ENCODE data around the gene GSTM4.
A peak's percentile ranks its signal among the peaks of the same experiment; 100 is the strongest.

Gene GSTM4

DNA sequence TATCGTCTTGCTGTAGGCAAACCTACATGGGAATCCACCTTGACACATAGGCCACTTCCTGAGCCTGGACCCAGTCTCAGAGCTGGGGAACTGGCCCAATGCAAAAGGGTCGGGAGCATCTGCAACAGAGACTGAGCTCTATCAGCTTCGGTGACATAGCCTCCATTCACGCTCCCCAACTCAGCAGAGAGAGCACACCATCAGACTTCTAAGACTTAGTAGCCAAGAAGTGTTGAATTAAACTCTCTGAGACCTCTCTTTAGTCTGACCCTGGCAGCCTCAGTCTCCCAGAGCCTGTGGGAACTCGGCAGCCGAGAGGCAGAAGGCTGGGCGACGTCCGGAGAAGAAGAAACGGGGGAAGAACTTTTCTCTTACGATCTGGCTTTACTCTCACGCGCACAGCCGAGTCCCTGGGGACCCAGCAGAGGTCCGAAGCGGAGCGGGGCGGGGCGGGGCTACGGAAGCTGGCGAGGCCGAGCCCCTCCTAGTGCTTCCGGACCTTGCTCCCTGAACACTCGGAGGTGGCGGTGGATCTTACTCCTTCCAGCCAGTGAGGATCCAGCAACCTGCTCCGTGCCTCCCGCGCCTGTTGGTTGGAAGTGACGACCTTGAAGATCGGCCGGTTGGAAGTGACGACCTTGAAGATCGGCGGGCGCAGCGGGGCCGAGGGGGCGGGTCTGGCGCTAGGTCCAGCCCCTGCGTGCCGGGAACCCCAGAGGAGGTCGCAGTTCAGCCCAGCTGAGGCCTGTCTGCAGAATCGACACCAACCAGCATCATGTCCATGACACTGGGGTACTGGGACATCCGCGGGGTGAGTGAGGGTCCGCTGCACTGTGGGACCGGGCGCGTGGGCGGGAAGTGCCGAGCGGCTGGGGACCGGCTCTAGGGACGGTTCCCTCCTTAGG, at the start of gene GSTM4:
Gene GSTM4 (plus strand): TSS at position 485 of the 905 bp plus-strand sequence. CDS start 291 bp downstream, at position 776.
- DNase-seq (ENCODE audit: low read depth in 2 of 3, low spot score in 2 of 3), result peak; percentile 42 to 53 (median 51)

DNA sequence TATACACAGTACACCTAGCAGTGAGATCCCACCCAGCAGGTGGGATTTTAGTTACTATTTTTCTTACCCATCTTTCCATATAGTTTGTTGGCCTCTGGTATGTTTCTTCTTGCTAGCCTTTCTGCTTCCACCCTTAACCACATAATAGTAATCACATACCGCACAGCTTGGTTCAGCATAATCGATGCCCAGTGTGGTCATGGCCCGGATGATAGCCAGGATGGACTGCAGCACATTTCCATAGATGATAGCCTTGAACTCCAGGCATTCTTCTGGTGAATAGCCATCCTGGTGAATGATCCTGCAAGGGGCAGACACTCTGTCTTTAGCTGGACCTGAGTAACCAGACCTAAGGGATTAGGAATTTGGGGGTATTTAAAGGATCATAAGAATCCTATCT, 46.0 kb upstream of the GSTM4 start:
- DNase-seq (ENCODE audit: low read depth in 2 of 3, low spot score in 2 of 3), result no peak

- DNase-seq (ENCODE audit: low read depth in 2 of 3, low spot score in 2 of 3), result no peak
Observed at GRCh38 chr1:109610609-109611307, 45.1 kb upstream of the GSTM4 start.

- DNase-seq (ENCODE audit: low read depth in 2 of 3, low spot score in 2 of 3), result no peak
Observed at GRCh38 chr1:109611308-109611990, 44.5 kb upstream of the GSTM4 start.

GRCh38 chr1:109613361-109614147, 42.3 kb upstream of the GSTM4 start:
- DNase-seq (ENCODE audit: low read depth in 2 of 3, low spot score in 2 of 3), result no peak

GRCh38 chr1:109615879-109616278, 40.0 kb upstream of the GSTM4 start:
- no peak for DNase-seq (ENCODE audit: low read depth in 2 of 3, low spot score in 2 of 3)

DNA sequence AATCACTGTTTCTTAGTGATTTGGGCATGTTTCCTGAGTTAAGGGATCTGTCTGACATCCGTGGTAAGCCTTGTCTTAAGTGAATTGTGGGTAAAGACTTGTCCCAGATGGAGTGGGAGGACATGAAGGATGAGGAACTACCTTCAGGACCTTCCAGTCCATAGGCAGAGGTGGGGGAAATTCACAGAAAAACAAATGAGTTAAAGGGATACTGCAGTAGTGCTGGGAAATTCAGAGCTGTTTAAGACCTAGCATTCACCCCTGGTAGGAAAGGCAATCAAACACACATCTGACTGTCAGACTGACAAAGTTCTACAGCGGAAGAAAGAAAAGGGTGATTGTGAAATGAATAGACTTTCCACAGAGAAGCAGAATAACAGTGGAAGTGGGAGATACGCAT, 39.5 kb upstream of the GSTM4 start:
- no peak for DNase-seq (ENCODE audit: low read depth in 2 of 3, low spot score in 2 of 3)

DNA sequence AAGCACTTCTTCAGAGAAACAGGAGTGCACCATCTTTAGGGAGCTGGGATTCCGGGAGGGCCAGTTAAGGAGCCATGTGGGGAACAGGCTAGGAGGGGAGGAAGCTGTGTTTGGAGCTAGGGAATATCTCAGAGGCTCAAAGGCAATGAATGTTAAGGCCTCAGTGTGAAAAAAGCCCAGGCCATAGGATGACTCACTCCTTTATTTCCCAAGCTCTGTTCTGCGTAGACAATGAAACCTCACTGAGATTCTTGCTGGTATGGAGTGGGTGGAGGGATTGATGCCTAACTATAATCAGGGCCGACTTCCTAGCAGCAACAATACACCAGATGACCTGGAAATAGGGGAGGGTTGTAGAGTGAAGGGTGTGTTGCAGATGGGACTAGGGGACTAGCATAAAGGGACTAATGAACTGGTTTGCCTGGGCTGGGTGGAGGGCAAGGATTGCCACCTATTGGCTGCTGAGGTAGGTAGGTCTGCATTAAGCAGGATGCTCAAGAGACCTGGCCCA, 38.6 kb upstream of the GSTM4 start:
- DNase-seq (ENCODE audit: low read depth in 2 of 3, low spot score in 2 of 3), result no peak

- DNase-seq (ENCODE audit: low read depth in 2 of 3, low spot score in 2 of 3), result no peak
Observed at GRCh38 chr1:109618661-109619575, 37.0 kb upstream of the GSTM4 start.

GRCh38 chr1:109619576-109620400, 36.1 kb upstream of the GSTM4 start, which contains the start of the genes AMPD2 and GNAT2:
AMPD2 (plus strand) TSS chr1:109619837; CDS start chr1:109621176, 1,339 bp downstream.
GNAT2 (minus strand) TSS chr1:109619616; CDS start chr1:109612870, 6,746 bp downstream.
- peak; percentile 63 to 76 (median 67) for DNase-seq (ENCODE audit: low read depth in 2 of 3, low spot score in 2 of 3)

GRCh38 chr1:109620401-109620791, 35.5 kb upstream of the GSTM4 start:
- DNase-seq (ENCODE audit: low read depth in 2 of 3, low spot score in 2 of 3), result no peak

GRCh38 chr1:109620841-109621286, 35.0 kb upstream of the GSTM4 start:
- DNase-seq (ENCODE audit: low read depth in 2 of 3, low spot score in 2 of 3), result peak; percentile 88 to 92 (median 89)

DNA sequence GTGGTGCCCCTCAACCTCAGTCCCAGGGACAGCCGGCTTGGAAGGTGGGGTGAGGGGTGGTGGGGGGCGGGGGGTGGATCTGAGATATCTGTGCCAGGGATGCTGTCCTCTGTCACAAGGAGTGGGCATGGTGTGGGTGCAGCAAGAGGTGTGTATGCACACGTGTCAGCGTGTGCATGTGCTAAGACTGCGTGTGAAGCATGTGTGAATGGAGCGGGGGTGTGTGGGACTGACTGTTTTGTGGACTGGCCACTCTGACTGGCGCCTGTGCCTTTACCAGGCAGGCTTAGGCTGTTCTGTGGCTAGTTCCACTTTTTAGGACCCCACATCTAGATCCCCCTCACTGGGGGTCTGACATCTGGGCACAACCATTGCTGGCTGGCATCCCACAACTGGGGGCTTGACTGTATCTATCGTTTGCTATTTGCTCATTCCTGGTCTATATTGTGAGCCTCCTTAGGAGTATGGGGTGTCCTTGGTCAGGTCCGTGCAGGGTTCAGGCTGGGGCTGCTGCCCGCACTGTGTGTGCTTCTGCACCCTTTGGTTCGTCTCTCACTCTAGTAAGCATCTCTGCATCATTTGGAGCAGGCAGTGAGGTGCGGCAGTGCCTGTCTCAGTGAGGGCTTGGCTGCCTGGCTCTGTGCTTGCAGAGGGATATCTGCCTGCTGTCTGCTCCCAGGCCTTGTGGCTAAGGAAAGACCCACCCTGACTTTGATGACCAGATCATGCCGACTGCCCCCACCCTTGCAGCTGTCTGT, 34.3 kb upstream of the GSTM4 start:
- DNase-seq (ENCODE audit: low read depth in 2 of 3, low spot score in 2 of 3), result no peak

DNA sequence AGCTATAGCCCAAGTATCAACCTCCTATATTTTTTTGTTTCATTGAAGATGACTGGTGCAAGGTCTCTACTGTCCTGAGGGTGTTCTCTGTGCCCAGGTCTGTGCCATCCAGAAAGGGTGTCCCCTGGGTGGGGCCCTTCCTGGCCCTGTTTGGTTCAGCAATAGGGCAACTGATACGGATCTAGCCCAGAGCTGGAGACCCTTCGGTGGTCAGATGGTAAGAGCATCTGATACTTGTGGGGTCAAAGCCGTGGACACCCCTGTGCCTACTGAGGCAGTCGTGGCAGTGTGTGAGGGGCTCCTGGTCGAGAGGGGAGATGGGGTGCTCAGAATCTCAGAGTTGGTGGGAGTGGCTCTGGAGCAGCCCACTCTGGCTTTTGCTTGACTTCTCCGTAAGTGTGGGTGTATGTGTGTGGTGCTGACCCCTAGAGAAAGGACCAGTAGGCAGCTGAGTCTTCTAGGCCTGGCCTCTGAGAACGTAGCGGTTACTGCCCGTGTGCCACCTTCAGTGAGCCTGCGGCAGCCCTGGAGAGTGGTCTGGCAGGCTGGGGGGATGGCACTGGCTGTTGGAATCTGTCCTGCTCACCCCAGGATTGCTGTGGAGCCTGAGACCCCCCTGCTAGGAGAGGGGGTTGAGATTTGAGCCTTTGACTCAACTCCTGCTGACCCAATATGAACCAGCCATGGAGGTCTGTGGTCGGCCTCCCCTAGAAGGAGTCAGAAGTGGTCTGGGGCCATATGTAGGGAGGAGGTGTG, 33.6 kb upstream of the GSTM4 start:
- DNase-seq (ENCODE audit: low read depth in 2 of 3, low spot score in 2 of 3), result no peak

DNA sequence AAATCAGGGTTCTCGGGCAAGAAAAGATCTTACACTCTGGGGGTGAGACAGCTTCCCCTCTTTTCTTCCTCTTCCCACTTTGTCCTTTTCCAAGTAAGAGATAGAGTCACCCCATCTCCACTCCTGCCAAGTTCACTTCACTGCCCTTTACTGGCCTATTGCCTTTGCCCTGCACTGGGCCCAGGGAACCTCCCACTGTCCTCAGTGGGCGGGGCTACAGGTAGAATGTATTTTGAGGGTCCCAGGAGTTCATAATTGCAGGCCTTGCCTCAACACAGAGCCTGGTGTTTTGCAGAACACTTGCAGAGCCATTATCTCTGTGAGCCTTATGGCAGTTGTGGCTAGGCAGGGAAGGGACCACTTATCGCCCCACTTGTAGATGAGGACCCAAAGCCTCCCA, 33.0 kb upstream of the GSTM4 start:
- no peak for DNase-seq (ENCODE audit: low read depth in 2 of 3, low spot score in 2 of 3)

- no peak for DNase-seq (ENCODE audit: low read depth in 2 of 3, low spot score in 2 of 3)
Observed at GRCh38 chr1:109623601-109624161, 32.2 kb upstream of the GSTM4 start.

Measured in activated CD8-positive, alpha-beta memory T cell treated with anti-CD3 and anti-CD28 coated beads for 48 hours (primary cell).